Keratinocyte (primary cell): ENCODE results near the gene UBA3. TPM values are rescaled to one million over a fixed set of nuclear protein-coding genes. Genes with fewer than 3 reads are reported as not detected.

Experiments
- DNase-seq: peaks from one replicate; pipeline ENCODE4 v3.0.0-alpha.2; 2011; ENCODE audit warnings: low read depth, missing footprints, low spot score
- FAIRE-seq: peaks from 2 replicates; lab custom pipeline; 2011; peaks lifted over from hg19 to GRCh38; lab: Jason Lieb, UNC
- H2AFZ ChIP-seq: 2 replicates; pipeline ENCODE4 v1.6.0; 2012; ENCODE audit warnings: low read length, control low read depth, inconsistent platforms; ENCODE audit not compliant: control insufficient read depth
- H3K27ac ChIP-seq: 2 replicates; pipeline ENCODE4 v1.5.1; 2011; ENCODE audit warnings: low read length; ENCODE audit not compliant: control insufficient read depth, insufficient read depth
- H3K27me3 ChIP-seq: 3 replicates; pipeline ENCODE4 v1.6.0; 2011; ENCODE audit warnings: low read length; ENCODE audit not compliant: control insufficient read depth, insufficient read depth; ENCODE audit errors: extremely low read depth
- H3K36me3 ChIP-seq, 2 experiments: 2 replicates in 1 of 2; 3 replicates in 1 of 2; pipeline ENCODE4 v1.5.1; 2011; ENCODE audit warnings: low read length in 2 of 2, mild to moderate bottlenecking in 1 of 2; ENCODE audit not compliant: control insufficient read depth in 2 of 2, insufficient read depth in 2 of 2; ENCODE audit errors: extremely low read depth in 1 of 2
- H3K4me1 ChIP-seq: 3 replicates; pipeline ENCODE4 v1.5.1; 2011; ENCODE audit warnings: low read length; ENCODE audit not compliant: control insufficient read depth, insufficient read depth; ENCODE audit errors: extremely low read depth
- H3K4me2 ChIP-seq: 3 replicates; pipeline ENCODE4 v1.6.0; 2011; ENCODE audit warnings: low read depth, low read length; ENCODE audit not compliant: control insufficient read depth, insufficient read depth; ENCODE audit errors: extremely low read depth
- H3K4me3 ChIP-seq, 3 experiments: fragments of 200-600 bp in 1 of 3; sonication (generic) in 1 of 3; 2 replicates in 2 of 3; 3 replicates in 1 of 3; pipeline ENCODE4 v1.5.1; 2011 to 2016; ENCODE audit warnings: low read length in 3 of 3, mild to moderate bottlenecking in 3 of 3, control low read depth in 2 of 3, inconsistent platforms in 1 of 3, low read depth in 1 of 3, mixed read lengths in 1 of 3, mixed run types in 1 of 3, moderate library complexity in 1 of 3; ENCODE audit not compliant: control insufficient read depth in 2 of 3, insufficient read depth in 2 of 3; ENCODE audit errors: extremely low read depth in 1 of 3
- H3K79me2 ChIP-seq: 2 replicates; pipeline ENCODE4 v1.6.0; 2012; ENCODE audit warnings: low read length; ENCODE audit not compliant: control insufficient read depth, insufficient read depth
- H3K9ac ChIP-seq: 3 replicates; pipeline ENCODE4 v1.6.0; 2011; ENCODE audit warnings: low read length; ENCODE audit not compliant: control insufficient read depth, insufficient read depth; ENCODE audit errors: extremely low read depth
- H3K9me1 ChIP-seq: 3 replicates; pipeline ENCODE4 v1.6.0; 2011; ENCODE audit warnings: low read length; ENCODE audit not compliant: control insufficient read depth, insufficient read depth; ENCODE audit errors: extremely low read depth
- H3K9me3 ChIP-seq: 2 replicates; pipeline ENCODE4 v1.5.1; 2012; ENCODE audit warnings: low read depth, low read length; ENCODE audit not compliant: control insufficient read depth
- H4K20me1 ChIP-seq: 3 replicates; pipeline ENCODE4 v1.6.0; 2011; ENCODE audit warnings: low read length; ENCODE audit not compliant: control insufficient read depth, insufficient read depth; ENCODE audit errors: extremely low read depth
- CTCF ChIP-seq, 3 experiments: IDR thresholded peaks in 1 of 3; conservative IDR thresholded peaks in 1 of 3; optimal IDR thresholded peaks in 1 of 3; 2 replicates in 2 of 3; 3 replicates in 1 of 3; pipeline versions ENCODE3 to v1.5.1; 2011; ENCODE audit warnings: low read length in 3 of 3, mild to moderate bottlenecking in 3 of 3, moderate library complexity in 2 of 3, control low read depth in 1 of 3, inconsistent platforms in 1 of 3; ENCODE audit not compliant: insufficient read depth in 2 of 3; ENCODE audit errors: extremely low read depth in 1 of 3
- EZH2 ChIP-seq: IDR thresholded peaks from one replicate; pipeline ENCODE4 v1.6.1; 2012; ENCODE audit warnings: inconsistent platforms, mild to moderate bottlenecking, low read length, moderate library complexity
- dilution Hi-C: fragments of 300-500 bp; cut with MboI; formaldehyde crosslinking; loops from one replicate; pipeline ENCODE4 v1.7.0; 2020; ENCODE audit warnings: low sequenced_read_pairs; ENCODE audit not compliant: extremely low pct_ligation_motif_present
- polyA plus RNA-seq, 5 experiments: library from polyadenylated mRNA; depleted of rRNA in 3 of 5; stranded (reverse) in 3 of 5; stranded (forward) in 1 of 5; unstranded in 1 of 5; fragments of >200 nt; gene quantifications; 1 replicate in 1 of 5; 2 replicates in 3 of 5; 3 replicates in 1 of 5; pipeline versions ENCODE4 v1.2.1 to v1.2.3, GENCODE V29; 2011 to 2012; ENCODE audit warnings: missing spikeins in 2 of 5, low read depth in 1 of 5, low replicate concordance in 1 of 5

The UBA3 gene
- polyA plus RNA-seq, 1 donor (not counting 4 experiments of a cell fraction or from before 2014, with no cell fraction given) = 125 TPM

- Histone ChIP-seq H3K79me2 (peaks cover 20% of the 10 kb centered on the region), H3K27me3 (no peaks in the 10 kb centered on the region), H3K27ac (peak overlapping the region; percentile 7), H3K4me2 (peak overlapping the region; percentile 77), H3K9me3 (no peaks in the 10 kb centered on the region), H3K4me1 (peaks cover 40% of the 10 kb centered on the region), H2AFZ (no peak overlapping the region), H3K9me1 (no peaks in the 10 kb centered on the region), H3K9ac (peak overlapping the region; percentile 5), H3K36me3 (peaks cover 7 to 8% of the 10 kb centered on the region in 2 experiments), H4K20me1 (no peaks in the 10 kb centered on the region), H3K4me3 (peak overlapping the region in 1 of 3 experiments; percentile 0)
- no peak for TF ChIP-seq EZH2
- TF ChIP-seq CTCF (optimal IDR thresholded peaks at IDR 0.05 in 1 of 3, IDR thresholded peaks at IDR 0.05 in 1 of 3, conservative IDR thresholded peaks at IDR 0.05 in 1 of 3; ENCODE audit: extremely low read depth in 1 of 3, insufficient read depth in 2 of 3, low read length in 3 of 3) = no peak
- no peak for FAIRE-seq
- DNase-seq = no peak
- dilution Hi-C loops = no loop called here
Measured at GRCh38 chr3:69011096-69011730, 69.0 kb downstream of the UBA3 start.

- H3K27me3 ChIP-seq = no peaks in the 10 kb centered on the region
- no peak overlapping the region for H3K4me2 ChIP-seq
- no peaks in the 10 kb centered on the region for H4K20me1 ChIP-seq
- peaks cover 47% of the 10 kb centered on the region for H3K4me1 ChIP-seq
- dilution Hi-C loops = no loop called here
- no peak overlapping the region for H3K4me3 ChIP-seq
- DNase-seq = no peak
- no peak overlapping the region for H3K9ac ChIP-seq
- no peak overlapping the region for H2AFZ ChIP-seq
- peak overlapping the region; percentile 10 for H3K27ac ChIP-seq
- no peak for TF ChIP-seq CTCF (optimal IDR thresholded peaks at IDR 0.05 in 1 of 3, IDR thresholded peaks at IDR 0.05 in 1 of 3, conservative IDR thresholded peaks at IDR 0.05 in 1 of 3; ENCODE audit: extremely low read depth in 1 of 3, insufficient read depth in 2 of 3, low read length in 3 of 3)
- TF ChIP-seq EZH2 = no peak
- no peaks in the 10 kb centered on the region for H3K9me1 ChIP-seq
- FAIRE-seq = peak; percentile 32
- H3K9me3 ChIP-seq = no peaks in the 10 kb centered on the region
- H3K79me2 ChIP-seq = peaks cover 13% of the 10 kb centered on the region
- peaks cover 7 to 8% of the 10 kb centered on the region in 2 experiments for H3K36me3 ChIP-seq
Measured at GRCh38 chr3:69009559-69010410, 70.4 kb downstream of the UBA3 start.
